ENCODE data around the gene SH3PXD2B. TPM values are rescaled to one million over a fixed set of nuclear protein-coding genes. Genes with fewer than 3 reads are reported as not detected.
A peak's percentile ranks its signal among the peaks of the same experiment; 100 is the strongest.

The SH3PXD2B gene
- total and polyA plus RNA-seq, 2 of the 4 experiments (the other 2 are of a cell fraction), result 8.2 to 14.4 TPM

- peak; percentile 12; the same call in 1 of the 2 replicates for TF ChIP-seq SMC3 (IDR thresholded peaks at IDR 0.05; ENCODE audit: low read depth, low read length)
- peak; percentile 24; the same call in 1 of the 2 replicates for TF ChIP-seq RAD21 (IDR thresholded peaks at IDR 0.05; ENCODE audit: low read length)
- TF ChIP-seq POLR2A (IDR thresholded peaks at IDR 0.05; ENCODE audit: low read depth, low read length), result no peak; the same call in 1 of the 2 replicates
- peak; percentile 56 for TF ChIP-seq CTCF (conservative IDR thresholded peaks at IDR 0.05; ENCODE audit: low read depth, low read length)
- peaks cover 6% of the 10 kb centered on the region; the same call in 1 of the 2 replicates for H3K36me3 ChIP-seq (ENCODE audit: control insufficient read depth, insufficient read depth, low read length)
- peaks cover 22 to 60% of the 10 kb centered on the region in 2 experiments; a peak in 3 of 4 replicates for H3K79me1 ChIP-seq (ENCODE audit: low read depth in 1 of 2, low read length in 2 of 2)
- H3K14ac ChIP-seq (replicated peaks; ENCODE audit: low read depth, low read length), result peak overlapping the region; percentile 92
- H4K5ac ChIP-seq (ENCODE audit: low read depth, low read length), result peak overlapping the region; percentile 31
- peak overlapping the region; percentile 47 for H3K18ac ChIP-seq (ENCODE audit: low read depth, low read length)
- in situ Hi-C loops (cut with MboI; ENCODE audit: low sequenced_read_pairs), result no loop called here
- peak; percentile 74 for DNase-seq
- H2BK5ac ChIP-seq (ENCODE audit: low read depth, low read length, poor library complexity, severe bottlenecking), result peak overlapping the region; percentile 77
- H2AFZ ChIP-seq (replicated peaks; ENCODE audit: low read length, poor library complexity), result peak overlapping the region; percentile 85
- peak overlapping the region; percentile 98 for H3K4me3 ChIP-seq (ENCODE audit: insufficient read depth, low read depth, low read length)
- WGBS, 2 experiments (ENCODE audit: extremely low coverage in 2 of 2, insufficient read length in 1 of 2), result 0% methylated on average over 6 of the region's 24 CpGs; no CpG with 5 or more reads in 1 of the 2 experiments
- H3K9ac ChIP-seq (ENCODE audit: low read depth, low read length), result peak overlapping the region; percentile 85
- H3K23ac ChIP-seq (ENCODE audit: low read depth, low read length), result peak overlapping the region; percentile 79
- peak; percentile 43 for ATAC-seq (ENCODE audit: low read depth)
- H4K91ac ChIP-seq (ENCODE audit: insufficient read depth, low read depth, low read length), result peak overlapping the region; percentile 60
- peaks cover 48% of the 10 kb centered on the region for H4K20me1 ChIP-seq (ENCODE audit: insufficient read depth, low read length)
- H2AK9ac ChIP-seq (replicated peaks; ENCODE audit: low read depth, low read length, poor library complexity), result peak overlapping the region; percentile 95
- intact Hi-C loops (cut with micrococcal nuclease), result loop anchor here (5.0 to 10.0 kb wide), 4 partner anchors 41 to 349 kb away; no protein-coding TSS in a partner anchor
- ChIA-PET POLR2A (ENCODE audit: unreplicated experiment) (interaction anchor here (0.6 kb wide), 1 partner anchor 33 kb away, joined by 3 read pairs; no protein-coding TSS in a partner anchor), CTCF (interaction anchor here (0.5 to 1.9 kb wide), 5 partner anchors 8 to 211 kb away, joined by 3 to 6 read pairs (median 3); no protein-coding TSS in a partner anchor)
- H3K9me3 ChIP-seq (ENCODE audit: control insufficient read depth, insufficient read depth, low read length), result no peaks in the 10 kb centered on the region
- H2BK120ac ChIP-seq (ENCODE audit: low read depth, low read length), result peak overlapping the region; percentile 71
- peak overlapping the region; percentile 83 for H2AK5ac ChIP-seq (ENCODE audit: low read depth, low read length)
- peak overlapping the region; percentile 69 for H3K56ac ChIP-seq (ENCODE audit: extremely low read depth, insufficient read depth, low read length)
- H3K27me3 ChIP-seq (ENCODE audit: control insufficient read depth, insufficient read depth, low read length), result no peaks in the 10 kb centered on the region
- dilution Hi-C loops (cut with HindIII; ENCODE audit: low sequenced_read_pairs, unreplicated experiment), result no loop called here
- 0 out of 3 replicates have a peak overlapping the region, but pooled peaks have one; percentile 17 for H2BK15ac ChIP-seq (ENCODE audit: low read depth, low read length)
- no TSS peak for BruUV-seq (replicated peaks)
- peaks cover 24% of the 10 kb centered on the region for H3K4me1 ChIP-seq (ENCODE audit: control insufficient read depth, insufficient read depth, low read length)
- no peak overlapping the region for H2BK20ac ChIP-seq (ENCODE audit: low read depth, low read length)
- H3K4ac ChIP-seq (ENCODE audit: low read depth, low read length), result peak overlapping the region; percentile 96
- H3K27ac ChIP-seq (ENCODE audit: insufficient read depth, low read length), result peak overlapping the region; percentile 98
- peaks cover 21% of the 10 kb centered on the region for H3K9me1 ChIP-seq (ENCODE audit: insufficient read depth, low read length)
- H3K4me2 ChIP-seq (ENCODE audit: low read depth, low read length), result peak overlapping the region; percentile 96
- H4K8ac ChIP-seq (ENCODE audit: low read depth in 2 of 2, low read length in 2 of 2), result peak overlapping the region; percentile 78 to 83
Observed at GRCh38 chr5:172453206-172453985, 929 bp downstream of the SH3PXD2B start.

Data from IMR-90 (cell line).